AG09309 (cell line): ENCODE data around the gene SLC7A9.

Experiments
- DNase-seq: peaks from one replicate; pipeline ENCODE4 v3.0.0-alpha.2; 2010; ENCODE audit warnings: low read depth
- H3K4me3 ChIP-seq: 2 replicates; pipeline ENCODE4 v1.5.1; 2011; ENCODE audit warnings: mild to moderate bottlenecking, low read depth, low read length, moderate library complexity; ENCODE audit not compliant: control insufficient read depth
- CTCF ChIP-seq: IDR thresholded peaks from 2 replicates; pipeline ENCODE4 v1.5.1; 2011; ENCODE audit warnings: mild to moderate bottlenecking, low read depth, low read length, inconsistent platforms; ENCODE audit not compliant: insufficient read depth, control insufficient read depth; ENCODE audit errors: missing control alignments

The SLC7A9 gene

GRCh38 chr19:32809754-32810153, 59.8 kb downstream of the SLC7A9 start:
- no peak overlapping the region for H3K4me3 ChIP-seq
- no peak for TF ChIP-seq CTCF
- no peak for DNase-seq

- TF ChIP-seq CTCF, result no peak
- no peak for DNase-seq
- H3K4me3 ChIP-seq, result no peak overlapping the region
Observed at GRCh38 chr19:32809254-32809653, 60.3 kb downstream of the SLC7A9 start.

GRCh38 chr19:32808236-32808635, 61.3 kb downstream of the SLC7A9 start:
- H3K4me3 ChIP-seq, result no peak overlapping the region
- TF ChIP-seq CTCF, result no peak
- no peak for DNase-seq

GRCh38 chr19:32802840-32803239, 66.7 kb downstream of the SLC7A9 start:
- no peak for DNase-seq
- no peak overlapping the region for H3K4me3 ChIP-seq
- no peak for TF ChIP-seq CTCF

- TF ChIP-seq CTCF, result no peak
Observed at GRCh38 chr19:32800754-32801153, 68.8 kb downstream of the SLC7A9 start.

GRCh38 chr19:32800191-32800590, 69.4 kb downstream of the SLC7A9 start:
- no peak for DNase-seq
- TF ChIP-seq CTCF, result no peak
- no peak overlapping the region for H3K4me3 ChIP-seq

More at GRCh38 chr19:32800754-32801153, 68.8 kb downstream of the SLC7A9 start:
- H3K4me3 ChIP-seq, result no peak overlapping the region
- DNase-seq, result no peak

- no peak for TF ChIP-seq CTCF
- H3K4me3 ChIP-seq, result no peak overlapping the region
- DNase-seq, result no peak
Observed at GRCh38 chr19:32798201-32798600, 71.4 kb downstream of the SLC7A9 start.
